OCI-LY1 (cell line): Measurements from ENCODE around the gene OGA.

ENCODE experiments used
- EZH2 ChIP-seq: fragments of 200-600 bp; sonication (generic), shearing (Covaris generic); IDR thresholded peaks from 2 replicates; pipeline ENCODE4 v1.8.0; 2017; ENCODE audit warnings: borderline replicate concordance, mixed run types, mild to moderate bottlenecking, antibody characterized with exemption, low read length, moderate library complexity, mixed read lengths
- TF ChIP-seq, protein P1 (sequence below): fragments of 200-600 bp; sonication (generic), shearing (Covaris generic); IDR thresholded peaks from 2 replicates; pipeline ENCODE4 v1.5.1; 2017; ENCODE audit warnings: mild to moderate bottlenecking, antibody characterized with exemption, low read length, moderate library complexity, mixed read lengths

GRCh38 chr10:101814466-101815071 lies 3.7 kb downstream of the OGA start:
- TF ChIP-seq, protein P1, sequence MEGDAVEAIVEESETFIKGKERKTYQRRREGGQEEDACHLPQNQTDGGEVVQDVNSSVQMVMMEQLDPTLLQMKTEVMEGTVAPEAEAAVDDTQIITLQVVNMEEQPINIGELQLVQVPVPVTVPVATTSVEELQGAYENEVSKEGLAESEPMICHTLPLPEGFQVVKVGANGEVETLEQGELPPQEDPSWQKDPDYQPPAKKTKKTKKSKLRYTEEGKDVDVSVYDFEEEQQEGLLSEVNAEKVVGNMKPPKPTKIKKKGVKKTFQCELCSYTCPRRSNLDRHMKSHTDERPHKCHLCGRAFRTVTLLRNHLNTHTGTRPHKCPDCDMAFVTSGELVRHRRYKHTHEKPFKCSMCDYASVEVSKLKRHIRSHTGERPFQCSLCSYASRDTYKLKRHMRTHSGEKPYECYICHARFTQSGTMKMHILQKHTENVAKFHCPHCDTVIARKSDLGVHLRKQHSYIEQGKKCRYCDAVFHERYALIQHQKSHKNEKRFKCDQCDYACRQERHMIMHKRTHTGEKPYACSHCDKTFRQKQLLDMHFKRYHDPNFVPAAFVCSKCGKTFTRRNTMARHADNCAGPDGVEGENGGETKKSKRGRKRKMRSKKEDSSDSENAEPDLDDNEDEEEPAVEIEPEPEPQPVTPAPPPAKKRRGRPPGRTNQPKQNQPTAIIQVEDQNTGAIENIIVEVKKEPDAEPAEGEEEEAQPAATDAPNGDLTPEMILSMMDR: no peak
- no peak for TF ChIP-seq EZH2
